GM13977 (cell line): ENCODE measurements around the gene GNG7.

Experiments used
- DNase-seq: peaks from one replicate; pipeline ENCODE4 v3.0.0; 2012; ENCODE audit warnings: low spot score
- in situ Hi-C: fragments of 300-500 bp; cut with MboI; formaldehyde crosslinking; loops from one replicate; pipeline ENCODE4 v1.12.0; 2022; ENCODE audit warnings: low sequenced_read_pairs, low pct_unique_long_range_greater_than_20kb, mixed read lengths, inconsistent platforms; ENCODE audit not compliant: unreplicated experiment
- TF ChIP-seq, protein P1 (sequence below): IDR thresholded peaks from 2 replicates; pipeline ENCODE4 v1.5.1; 2012; ENCODE audit warnings: mild to moderate bottlenecking, control low read depth; ENCODE audit not compliant: insufficient read depth; ENCODE audit errors: extremely low read depth, missing control alignments

Gene GNG7

DNA sequence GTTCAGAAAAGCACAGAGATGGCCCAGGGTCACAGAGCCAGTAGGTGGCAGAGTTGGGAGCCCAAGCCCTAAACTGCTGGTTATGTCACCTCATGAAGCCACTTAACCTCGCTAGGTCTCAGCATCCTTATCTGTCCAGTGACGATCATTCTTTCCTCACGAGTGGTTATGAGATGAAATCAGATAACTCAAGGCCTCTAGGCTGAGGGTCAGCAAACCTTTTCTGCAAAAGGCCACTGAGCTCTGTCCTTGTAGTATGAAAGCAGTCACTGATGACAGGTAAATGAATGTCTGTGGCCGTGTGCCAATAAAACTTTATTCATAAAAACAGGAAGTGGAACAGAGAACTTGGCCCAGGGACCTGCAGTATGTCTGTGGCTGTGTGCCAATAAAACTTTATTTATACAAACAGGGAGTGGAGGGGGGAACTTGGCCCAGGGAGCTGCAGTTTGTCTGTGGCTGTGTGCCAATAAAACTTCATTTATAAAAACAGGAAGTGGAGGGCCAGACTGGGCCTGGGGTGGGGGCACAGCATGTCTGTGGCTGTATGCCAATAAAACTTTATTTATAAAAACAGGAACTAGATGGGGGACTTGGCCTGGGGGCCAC lies 71.2 kb downstream of the GNG7 start:
- no peak for DNase-seq
- in situ Hi-C loops: loop anchor here (25.0 kb wide), 1 partner anchor 469 kb away; the partner anchor contains the start of genes AP3D1 and DOT1L
- TF ChIP-seq, protein P1, sequence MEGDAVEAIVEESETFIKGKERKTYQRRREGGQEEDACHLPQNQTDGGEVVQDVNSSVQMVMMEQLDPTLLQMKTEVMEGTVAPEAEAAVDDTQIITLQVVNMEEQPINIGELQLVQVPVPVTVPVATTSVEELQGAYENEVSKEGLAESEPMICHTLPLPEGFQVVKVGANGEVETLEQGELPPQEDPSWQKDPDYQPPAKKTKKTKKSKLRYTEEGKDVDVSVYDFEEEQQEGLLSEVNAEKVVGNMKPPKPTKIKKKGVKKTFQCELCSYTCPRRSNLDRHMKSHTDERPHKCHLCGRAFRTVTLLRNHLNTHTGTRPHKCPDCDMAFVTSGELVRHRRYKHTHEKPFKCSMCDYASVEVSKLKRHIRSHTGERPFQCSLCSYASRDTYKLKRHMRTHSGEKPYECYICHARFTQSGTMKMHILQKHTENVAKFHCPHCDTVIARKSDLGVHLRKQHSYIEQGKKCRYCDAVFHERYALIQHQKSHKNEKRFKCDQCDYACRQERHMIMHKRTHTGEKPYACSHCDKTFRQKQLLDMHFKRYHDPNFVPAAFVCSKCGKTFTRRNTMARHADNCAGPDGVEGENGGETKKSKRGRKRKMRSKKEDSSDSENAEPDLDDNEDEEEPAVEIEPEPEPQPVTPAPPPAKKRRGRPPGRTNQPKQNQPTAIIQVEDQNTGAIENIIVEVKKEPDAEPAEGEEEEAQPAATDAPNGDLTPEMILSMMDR: no peak

DNA sequence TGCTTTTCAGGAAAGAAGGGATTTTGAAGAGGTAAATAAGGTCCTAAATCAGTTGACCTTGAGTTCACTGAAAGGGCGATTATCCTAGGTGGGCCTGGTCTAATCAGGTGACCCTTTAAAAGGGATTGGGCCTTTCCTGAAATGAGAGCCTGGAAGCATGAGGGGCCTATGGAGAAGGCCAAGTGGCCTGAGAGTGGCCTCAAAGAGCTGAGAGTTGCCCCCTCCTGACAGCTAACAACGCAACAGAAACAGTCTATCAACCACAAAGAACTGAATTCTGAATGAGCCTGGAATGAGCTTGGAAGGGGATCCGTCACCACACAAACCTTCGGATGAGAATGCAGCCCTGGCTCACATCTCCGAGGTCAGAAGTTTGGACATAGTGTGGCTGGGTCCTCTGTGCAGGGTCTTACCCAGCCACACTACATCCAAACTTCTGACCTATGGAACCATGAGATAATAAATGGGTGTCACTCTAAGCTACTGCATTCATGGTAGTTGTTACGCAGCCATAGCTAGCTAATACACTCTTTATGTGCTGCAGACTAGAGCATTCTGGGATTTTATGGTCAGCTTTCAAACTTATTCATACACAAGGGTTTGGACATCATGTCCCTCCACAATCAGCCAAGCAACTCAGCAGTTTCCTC lies 72.0 kb downstream of the GNG7 start:
- in situ Hi-C loops: loop anchor here (25.0 kb wide), 1 partner anchor 468 kb away; the partner anchor contains the start of genes AP3D1 and DOT1L
- no peak for DNase-seq
- TF ChIP-seq, protein P1: no peak

DNA sequence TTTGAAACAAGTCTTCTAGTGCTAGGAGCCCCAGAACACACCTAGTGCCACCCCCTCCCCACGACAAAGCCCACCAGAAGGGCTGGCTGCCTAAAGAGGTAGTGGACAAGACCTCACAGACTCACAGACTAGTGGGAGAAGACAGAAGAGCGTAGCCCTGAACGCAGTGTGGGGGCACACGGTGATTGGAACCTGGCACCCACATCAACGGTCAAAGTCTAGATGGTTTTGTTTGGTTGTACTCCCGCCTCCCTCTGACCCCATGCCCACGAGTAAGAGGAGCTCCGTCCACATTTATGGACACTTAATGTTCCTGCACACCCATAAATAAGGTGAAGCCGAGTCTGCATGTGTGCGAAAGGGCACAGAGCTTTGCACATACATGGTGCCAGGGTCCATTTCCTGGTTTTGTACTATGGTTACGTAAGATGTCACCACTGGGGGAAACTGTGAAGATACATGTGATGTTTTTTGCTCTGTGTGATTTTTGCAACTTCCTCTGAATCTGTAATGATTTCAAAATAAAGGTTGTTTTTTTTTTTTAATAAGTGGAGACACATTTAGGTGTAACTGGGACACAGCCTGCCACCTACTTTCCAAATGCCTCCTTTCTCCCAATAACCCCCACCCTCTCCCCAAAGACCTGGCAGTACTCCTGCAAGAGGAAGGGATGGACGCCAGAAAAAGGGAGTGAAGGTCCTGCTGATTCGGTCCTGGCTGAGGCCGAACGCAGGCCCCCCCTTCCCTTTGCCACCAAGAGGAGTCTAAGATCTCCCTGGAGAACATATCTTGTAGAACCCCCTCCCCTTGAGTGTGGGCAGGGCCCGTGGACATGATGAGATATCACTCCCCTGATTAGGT lies 72.8 kb downstream of the GNG7 start:
- TF ChIP-seq, protein P1: no peak
- in situ Hi-C loops: loop anchor here (25.0 kb wide), 1 partner anchor 467 kb away; the partner anchor contains the start of genes AP3D1 and DOT1L
- no peak for DNase-seq

DNA sequence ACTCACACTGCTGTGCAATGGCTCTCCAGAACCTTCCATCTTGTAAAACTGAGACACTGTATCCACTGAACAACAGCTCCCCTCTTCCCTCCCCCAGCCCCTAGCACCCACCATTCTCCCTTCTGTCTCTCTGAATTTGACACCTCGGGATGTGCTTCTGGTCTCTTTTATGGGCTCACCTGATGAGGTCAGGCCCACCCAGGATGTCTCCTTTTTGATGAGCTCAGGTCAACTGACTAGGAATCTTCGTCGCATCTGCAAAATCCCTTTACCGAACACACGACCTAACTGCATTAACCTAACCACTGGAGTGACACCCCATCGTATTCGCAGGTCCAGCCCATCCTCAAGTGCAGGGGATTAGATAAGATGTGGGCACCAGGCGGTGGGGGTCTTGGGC lies 73.9 kb downstream of the GNG7 start:
- in situ Hi-C loops: loop anchor here (25.0 kb wide), 1 partner anchor 466 kb away; the partner anchor contains the start of genes AP3D1 and DOT1L
- TF ChIP-seq, protein P1: no peak
- DNase-seq: no peak

DNA sequence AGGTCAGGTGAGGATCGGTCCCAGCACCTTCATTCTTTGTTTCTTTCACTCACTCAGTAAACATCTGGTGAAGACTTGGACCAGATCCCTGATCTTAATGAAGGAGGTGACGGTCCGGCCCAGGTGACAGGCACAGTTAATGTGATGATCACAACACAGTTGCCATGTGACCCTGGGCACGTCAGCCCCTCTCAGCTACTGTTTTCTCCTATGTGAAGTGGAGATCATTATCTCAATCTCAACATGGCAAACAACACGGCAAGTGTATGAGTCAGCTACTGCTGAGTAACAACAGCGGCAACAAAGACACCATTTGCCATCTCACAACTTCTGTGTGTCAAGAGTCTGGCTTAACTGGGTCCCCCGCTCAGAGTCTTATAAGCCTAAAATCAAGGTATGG lies 74.6 kb downstream of the GNG7 start:
- in situ Hi-C loops: loop anchor here (25.0 kb wide), 1 partner anchor 466 kb away; the partner anchor contains the start of genes AP3D1 and DOT1L
- DNase-seq: no peak
- TF ChIP-seq, protein P1: no peak

DNA sequence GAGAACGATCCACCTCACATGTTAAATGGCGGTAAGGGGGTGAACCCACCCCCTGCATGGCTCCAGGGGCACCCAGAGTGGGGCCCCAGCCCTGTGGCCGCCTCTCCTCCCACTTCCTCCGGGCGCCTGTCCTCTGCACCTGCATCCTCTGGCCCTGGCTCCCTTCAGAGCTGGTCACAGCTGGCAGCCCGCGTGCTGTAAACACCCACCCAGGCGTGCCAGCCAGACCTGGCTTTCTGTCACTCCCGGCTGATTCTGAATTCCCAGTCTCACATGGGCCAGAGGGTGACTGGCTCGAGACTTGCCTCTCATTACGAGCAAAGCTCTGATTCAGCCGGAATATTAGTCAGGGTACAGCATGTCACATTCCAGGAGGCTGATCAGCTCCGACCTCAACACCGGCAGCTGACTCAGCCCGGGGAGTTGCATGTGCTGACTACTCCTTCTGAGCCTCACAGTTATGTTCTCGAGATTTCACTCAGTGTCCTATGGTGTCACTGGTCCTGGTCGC lies 75.1 kb downstream of the GNG7 start:
- DNase-seq: no peak
- TF ChIP-seq, protein P1: no peak
- in situ Hi-C loops: loop anchor here (25.0 kb wide), 1 partner anchor 465 kb away; the partner anchor contains the start of genes AP3D1 and DOT1L
